AG09309 (cell line): ENCODE results near the gene TBC1D2B.

Experiments
- DNase-seq: peaks from one replicate; pipeline ENCODE4 v3.0.0-alpha.2; 2010; ENCODE audit warnings: low read depth
- H3K4me3 ChIP-seq: 2 replicates; pipeline ENCODE4 v1.5.1; 2011; ENCODE audit warnings: mild to moderate bottlenecking, low read depth, low read length, moderate library complexity; ENCODE audit not compliant: control insufficient read depth
- TF ChIP-seq, protein P1 (sequence below): IDR thresholded peaks from 2 replicates; pipeline ENCODE4 v1.5.1; 2011; ENCODE audit warnings: mild to moderate bottlenecking, low read depth, low read length, inconsistent platforms; ENCODE audit not compliant: insufficient read depth, control insufficient read depth; ENCODE audit errors: missing control alignments

TBC1D2B gene

DNA sequence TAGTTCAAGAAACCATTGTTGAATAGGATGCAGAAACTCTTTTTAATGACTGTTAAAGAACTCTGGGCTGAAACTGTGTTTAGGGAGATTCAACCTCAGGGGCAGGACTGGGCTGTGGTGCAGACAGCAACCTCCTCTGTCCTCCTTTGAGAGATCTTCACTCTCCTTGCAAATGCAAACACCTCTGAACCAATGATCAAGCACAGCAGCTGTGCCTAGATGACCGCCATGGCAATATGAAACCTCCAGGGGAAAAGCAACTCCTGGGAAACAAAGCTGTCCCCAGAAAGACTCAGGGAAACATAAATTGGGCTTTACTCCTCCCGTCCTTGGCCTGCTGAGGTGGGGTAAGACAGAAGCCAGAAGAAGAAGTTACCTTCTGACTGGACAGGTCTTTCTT is 52.6 kb downstream of the TBC1D2B start:
- TF ChIP-seq, protein P1, sequence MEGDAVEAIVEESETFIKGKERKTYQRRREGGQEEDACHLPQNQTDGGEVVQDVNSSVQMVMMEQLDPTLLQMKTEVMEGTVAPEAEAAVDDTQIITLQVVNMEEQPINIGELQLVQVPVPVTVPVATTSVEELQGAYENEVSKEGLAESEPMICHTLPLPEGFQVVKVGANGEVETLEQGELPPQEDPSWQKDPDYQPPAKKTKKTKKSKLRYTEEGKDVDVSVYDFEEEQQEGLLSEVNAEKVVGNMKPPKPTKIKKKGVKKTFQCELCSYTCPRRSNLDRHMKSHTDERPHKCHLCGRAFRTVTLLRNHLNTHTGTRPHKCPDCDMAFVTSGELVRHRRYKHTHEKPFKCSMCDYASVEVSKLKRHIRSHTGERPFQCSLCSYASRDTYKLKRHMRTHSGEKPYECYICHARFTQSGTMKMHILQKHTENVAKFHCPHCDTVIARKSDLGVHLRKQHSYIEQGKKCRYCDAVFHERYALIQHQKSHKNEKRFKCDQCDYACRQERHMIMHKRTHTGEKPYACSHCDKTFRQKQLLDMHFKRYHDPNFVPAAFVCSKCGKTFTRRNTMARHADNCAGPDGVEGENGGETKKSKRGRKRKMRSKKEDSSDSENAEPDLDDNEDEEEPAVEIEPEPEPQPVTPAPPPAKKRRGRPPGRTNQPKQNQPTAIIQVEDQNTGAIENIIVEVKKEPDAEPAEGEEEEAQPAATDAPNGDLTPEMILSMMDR: no peak
- DNase-seq: no peak
- H3K4me3 ChIP-seq: no peak overlapping the region

DNA sequence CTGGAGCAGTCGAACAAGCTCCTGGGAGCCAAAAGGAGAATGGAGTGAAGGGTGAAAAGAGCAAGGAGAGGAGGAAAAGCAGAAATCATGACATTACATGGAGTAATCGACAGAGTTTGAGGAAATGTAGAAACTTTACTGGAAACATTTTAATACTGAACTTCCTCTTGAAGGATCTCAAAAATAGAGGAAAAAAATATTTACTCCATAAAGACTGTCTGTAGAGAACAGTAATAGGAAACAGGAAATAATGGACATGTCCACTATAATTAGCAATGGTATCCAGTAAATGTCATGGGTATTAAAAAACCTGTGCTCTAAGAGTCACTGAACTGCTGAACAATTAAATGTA is 53.0 kb downstream of the TBC1D2B start:
- H3K4me3 ChIP-seq: no peak overlapping the region
- no peak for DNase-seq
- TF ChIP-seq, protein P1: no peak

GRCh38 chr15:78023865-78024518 is 53.5 kb downstream of the TBC1D2B start:
- no peak for DNase-seq

DNA sequence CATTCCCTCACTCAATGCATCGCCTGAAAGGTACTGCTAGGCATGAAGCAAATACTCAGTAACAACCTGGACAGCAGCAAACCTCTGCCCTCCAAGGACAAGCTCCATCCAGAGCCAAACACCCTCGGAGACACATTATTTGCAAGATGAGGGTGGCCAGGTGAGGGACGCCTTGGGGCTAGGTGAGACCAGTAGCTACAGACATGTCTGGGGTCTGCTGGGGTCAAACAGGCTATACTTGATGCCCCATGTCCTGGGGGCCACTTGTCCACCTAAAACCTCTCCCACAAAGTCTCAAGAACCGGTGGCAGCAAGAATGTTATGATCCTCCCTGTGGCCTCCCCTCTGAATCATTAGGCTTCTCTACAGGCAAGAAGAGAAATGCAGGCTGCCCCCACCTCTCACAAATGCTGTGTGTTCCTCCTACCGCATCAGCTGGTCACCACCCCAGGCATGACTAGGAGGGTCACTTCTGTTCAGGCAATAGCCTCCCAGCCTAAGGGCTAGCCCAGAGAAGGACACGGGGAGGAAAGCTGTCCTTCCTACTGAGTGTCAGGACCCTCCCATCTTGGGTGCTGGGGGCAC is 54.3 kb downstream of the TBC1D2B start:
- H3K4me3 ChIP-seq: no peak overlapping the region
- TF ChIP-seq, protein P1: no peak
- DNase-seq: no peak

More at GRCh38 chr15:78023865-78024518, 53.5 kb downstream of the TBC1D2B start:
- H3K4me3 ChIP-seq: no peak overlapping the region
- TF ChIP-seq, protein P1: no peak

- H3K4me3 ChIP-seq: no peak overlapping the region
- no peak for DNase-seq
- TF ChIP-seq, protein P1: no peak
These were observed 55.8 kb downstream of the TBC1D2B start for GRCh38 chr15:78021761-78022160.

DNA sequence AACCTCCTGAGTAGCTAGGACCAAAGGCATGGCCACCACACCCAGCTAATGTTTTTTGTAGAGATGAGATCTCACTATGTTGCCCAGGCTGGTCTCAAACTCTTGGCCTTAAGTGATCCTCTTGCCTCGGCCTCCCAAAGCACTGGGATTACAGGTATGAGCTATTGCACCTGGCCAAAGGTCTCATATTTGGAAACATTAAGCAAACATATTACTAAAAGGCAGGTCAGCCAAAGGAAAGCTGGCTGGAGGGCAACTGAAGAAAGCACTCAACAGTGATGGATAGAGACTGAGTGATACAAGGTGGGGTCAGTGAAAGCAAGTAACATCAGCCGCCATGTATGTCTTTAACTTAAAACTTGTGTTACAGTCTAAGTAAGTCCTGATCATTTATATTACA is 57.5 kb downstream of the TBC1D2B start:
- H3K4me3 ChIP-seq: no peak overlapping the region
- TF ChIP-seq, protein P1: no peak
- DNase-seq: no peak
